Stimulated activated memory B cell treated with anti-CD40 and anti-IgM and Interleukin-4, amounts not matched to agents 10 μg/mL and 1 μg/mL and 100 μg/mL, for 72 hours (primary cell): ENCODE measurements around the gene MTO1.
"Not testable (repeated sequence)": the region's sequence is repeated elsewhere in the genome, so short reads cannot be mapped to it uniquely, and the experiment has no call there.

Experiments
- ATAC-seq: fragments of 150-1000 bp; cut with Tn5 transposase; 2 replicates; pipeline ENCODE4 v1.10.0; 2021
- H3K27ac Mint-ChIP-seq: one replicate; pipeline ENCODE4 v1.8.0; 2022; ENCODE audit warnings: mild to moderate bottlenecking, mixed read lengths
- H3K27me3 Mint-ChIP-seq: one replicate; pipeline ENCODE4 v1.8.0; 2022; ENCODE audit warnings: mixed read lengths
- H3K36me3 Mint-ChIP-seq: one replicate; pipeline ENCODE4 v1.8.0; 2022; ENCODE audit warnings: mixed read lengths
- H3K4me1 Mint-ChIP-seq: one replicate; pipeline ENCODE4 v1.8.0; 2022; ENCODE audit warnings: mixed read lengths
- H3K4me3 Mint-ChIP-seq: one replicate; pipeline ENCODE4 v1.8.0; 2022; ENCODE audit warnings: mild to moderate bottlenecking, moderate library complexity, mixed read lengths
- H3K9me3 Mint-ChIP-seq: one replicate; pipeline ENCODE4 v1.8.0; 2022; ENCODE audit warnings: mixed read lengths

The MTO1 gene

DNA sequence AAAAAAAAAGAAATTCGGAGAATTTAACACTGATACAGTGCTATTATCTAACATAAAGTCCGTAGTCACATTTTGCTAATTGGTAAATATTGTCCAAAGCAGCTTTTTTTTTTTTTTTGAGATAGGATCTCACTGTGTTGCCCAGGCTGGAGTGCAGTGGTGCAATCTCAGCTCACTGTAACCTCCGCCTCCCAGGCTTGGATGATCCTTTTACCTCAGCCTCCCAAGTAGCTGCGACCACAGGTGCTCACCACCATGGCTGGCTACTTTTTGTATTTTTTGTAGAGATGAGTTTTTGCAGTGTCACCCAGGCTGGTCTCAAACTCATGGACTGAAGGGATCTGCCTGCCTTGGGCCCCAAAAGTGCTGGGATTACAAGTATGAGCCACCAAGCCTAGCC lies 15.9 kb downstream of the MTO1 start:
- no peak for ATAC-seq
- Mint-ChIP-seq H3K4me1 (peaks cover 11% of the 10 kb centered on the region), H3K9me3 (no peaks in the 10 kb centered on the region), H3K36me3 (peaks cover 40% of the 10 kb centered on the region), H3K27ac (no peak overlapping the region), H3K27me3 (no peaks in the 10 kb centered on the region), H3K4me3 (no peak overlapping the region)

- Mint-ChIP-seq H3K4me3 (no peak overlapping the region), H3K36me3 (peaks cover 42% of the 10 kb centered on the region), H3K9me3 (no peaks in the 10 kb centered on the region), H3K4me1 (no peaks in the 10 kb centered on the region), H3K27ac (no peak overlapping the region), H3K27me3 (no peaks in the 10 kb centered on the region)
- no peak for ATAC-seq
Measured at GRCh38 chr6:73481969-73482368, 20.4 kb downstream of the MTO1 start.

DNA sequence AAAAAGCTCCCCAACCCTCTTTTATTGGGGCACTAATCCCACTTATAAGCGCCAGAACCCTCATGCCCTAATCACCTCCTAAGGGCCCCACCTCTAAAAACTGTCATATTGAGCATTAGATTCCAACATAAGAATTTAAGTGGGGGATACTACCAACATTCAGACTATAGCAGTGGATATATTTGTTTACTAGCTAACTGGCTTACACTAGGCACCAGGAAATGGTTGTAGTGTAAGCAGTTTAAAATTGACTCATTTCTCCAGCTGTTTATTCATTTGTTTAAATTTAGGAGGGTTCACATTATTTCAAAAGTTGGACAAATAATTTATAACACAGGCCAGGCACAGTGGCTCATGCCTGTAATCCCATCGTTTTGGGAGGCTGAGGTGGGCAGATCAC lies 22.9 kb downstream of the MTO1 start:
- Mint-ChIP-seq H3K9me3 (no peaks in the 10 kb centered on the region), H3K4me1 (no peaks in the 10 kb centered on the region), H3K27ac (no peak overlapping the region), H3K36me3 (peaks cover 51% of the 10 kb centered on the region), H3K4me3 (no peak overlapping the region), H3K27me3 (no peaks in the 10 kb centered on the region)
- ATAC-seq = no peak

DNA sequence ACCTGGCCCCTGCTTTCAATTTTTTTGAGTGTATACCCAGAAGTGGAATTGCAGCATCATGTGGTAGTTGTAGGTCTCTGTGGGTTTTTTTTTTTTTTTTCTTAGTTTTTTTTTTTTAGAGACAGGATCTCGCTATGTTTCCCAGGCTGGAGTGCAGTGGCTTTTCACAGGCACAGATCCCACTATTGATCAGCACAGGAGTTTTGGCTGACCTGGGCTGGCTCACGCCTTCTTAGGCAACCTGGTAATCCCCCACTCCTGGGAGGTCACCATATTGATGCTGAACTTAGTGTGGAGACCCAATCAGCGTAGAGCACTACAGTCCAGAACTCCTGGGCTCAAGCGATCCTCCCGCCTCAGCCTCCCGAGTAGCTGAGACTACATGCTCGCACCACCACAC lies 25.9 kb downstream of the MTO1 start:
- Mint-ChIP-seq H3K4me3 (no peak overlapping the region), H3K36me3 (peaks cover 52% of the 10 kb centered on the region), H3K27me3 (no peaks in the 10 kb centered on the region), H3K9me3 (no peaks in the 10 kb centered on the region), H3K27ac (no peak overlapping the region), H3K4me1 (no peaks in the 10 kb centered on the region)
- no peak for ATAC-seq

- ATAC-seq = no peak
- Mint-ChIP-seq H3K4me1 (no peaks in the 10 kb centered on the region), H3K27me3 (no peaks in the 10 kb centered on the region)
Measured at GRCh38 chr6:73491377-73491776, 29.8 kb downstream of the MTO1 start.

DNA sequence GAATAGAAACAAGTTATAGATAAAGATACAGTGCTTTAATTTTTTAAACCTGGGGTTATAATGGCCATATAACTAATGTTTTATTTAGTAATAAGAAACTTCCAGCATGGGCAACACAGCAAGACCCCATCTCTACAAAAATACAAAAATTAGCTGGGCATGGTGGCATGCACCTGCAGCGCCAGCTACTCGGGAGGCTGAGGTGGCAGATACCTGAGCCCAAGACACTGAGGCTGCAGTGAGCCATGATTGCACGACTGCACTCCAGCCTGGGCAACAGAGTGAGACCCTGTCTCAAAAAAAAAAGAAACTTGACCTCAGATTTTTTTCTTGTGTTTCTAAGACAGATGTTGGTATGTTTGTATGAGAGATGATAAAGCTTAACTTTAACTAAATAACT lies 36.4 kb downstream of the MTO1 start:
- Mint-ChIP-seq H3K36me3 (peaks cover 16% of the 10 kb centered on the region), H3K9me3 (no peaks in the 10 kb centered on the region), H3K27me3 (no peaks in the 10 kb centered on the region), H3K27ac (no peak overlapping the region), H3K4me3 (no peak overlapping the region), H3K4me1 (no peaks in the 10 kb centered on the region)
- no peak for ATAC-seq

More at GRCh38 chr6:73491377-73491776, 29.8 kb downstream of the MTO1 start:
- Mint-ChIP-seq H3K4me3 (no peak overlapping the region), H3K27ac (no peak overlapping the region), H3K36me3 (peaks cover 53% of the 10 kb centered on the region), H3K9me3 (no peaks in the 10 kb centered on the region)

DNA sequence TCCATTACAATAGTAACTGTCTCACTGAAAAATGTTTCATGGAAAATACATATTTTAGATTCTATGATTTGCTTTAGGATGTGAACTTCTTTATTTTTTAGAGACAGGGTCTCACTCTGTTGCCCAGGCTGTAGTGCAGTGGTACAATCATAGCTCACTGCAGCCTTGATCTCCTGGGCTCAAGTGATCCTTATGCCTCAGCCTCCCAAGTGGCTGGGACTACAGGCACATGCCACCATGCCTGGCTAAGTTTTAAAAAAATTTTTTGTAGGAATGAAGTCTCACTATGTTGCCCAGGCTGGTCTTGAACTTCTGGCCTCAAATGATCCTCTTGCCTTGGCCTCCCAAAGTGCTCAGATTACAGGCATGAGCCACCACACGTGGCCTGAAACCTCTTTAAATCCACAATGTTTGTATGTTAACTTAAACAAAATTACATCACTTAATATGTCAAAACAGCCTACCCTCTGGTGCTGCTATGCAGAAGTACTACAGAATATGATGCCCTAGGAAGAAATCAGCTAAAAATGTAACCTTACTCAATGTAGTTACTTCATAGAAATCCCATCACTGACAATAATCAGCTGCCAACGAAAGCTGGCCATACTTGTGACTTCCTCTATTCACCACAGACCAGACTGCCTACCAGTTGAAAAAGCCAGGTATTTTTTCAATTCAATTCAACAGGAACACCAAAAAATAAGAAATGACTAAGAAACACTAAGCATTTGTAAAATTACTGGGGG lies 41.7 kb downstream of the MTO1 start:
- no peak overlapping the region for H3K4me3 Mint-ChIP-seq
- no peak for ATAC-seq
- H3K4me1 Mint-ChIP-seq = no peaks in the 10 kb centered on the region
- H3K27ac Mint-ChIP-seq = no peak overlapping the region
- no peaks in the 10 kb centered on the region for H3K9me3 Mint-ChIP-seq
- no peaks in the 10 kb centered on the region for H3K27me3 Mint-ChIP-seq
- H3K36me3 Mint-ChIP-seq = peaks cover 14% of the 10 kb centered on the region

GRCh38 chr6:73504160-73504559 lies 42.6 kb downstream of the MTO1 start:
- H3K9me3 Mint-ChIP-seq = no peaks in the 10 kb centered on the region
- ATAC-seq = no peak
- H3K27ac Mint-ChIP-seq = no peak overlapping the region
- H3K4me3 Mint-ChIP-seq = no peak overlapping the region
- no peaks in the 10 kb centered on the region for H3K4me1 Mint-ChIP-seq
- H3K27me3 Mint-ChIP-seq = no peaks in the 10 kb centered on the region
- peaks cover 14% of the 10 kb centered on the region for H3K36me3 Mint-ChIP-seq

DNA sequence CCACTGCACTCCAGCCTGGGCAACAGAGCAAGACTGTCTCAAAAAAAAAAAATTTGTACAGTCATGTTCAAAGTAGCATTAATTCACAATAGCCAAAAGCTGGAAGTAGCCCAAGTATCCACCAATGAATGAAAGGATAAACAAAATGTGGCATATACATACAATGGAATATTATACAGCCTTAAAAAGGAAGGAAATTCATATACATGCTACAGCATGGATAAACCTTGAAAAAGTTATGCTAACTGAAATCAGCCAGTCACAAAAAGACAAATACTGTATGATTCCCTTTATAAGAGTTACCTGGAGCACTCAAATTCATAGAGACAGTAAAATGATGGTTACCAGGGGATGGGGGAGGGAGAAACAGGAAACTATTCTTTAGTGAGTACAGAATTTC lies 43.6 kb downstream of the MTO1 start:
- Mint-ChIP-seq H3K9me3 (no peaks in the 10 kb centered on the region), H3K4me3 (no peak overlapping the region), H3K27ac (no peak overlapping the region), H3K27me3 (no peaks in the 10 kb centered on the region), H3K4me1 (no peaks in the 10 kb centered on the region), H3K36me3 (peaks cover 14% of the 10 kb centered on the region)
- ATAC-seq = no peak

DNA sequence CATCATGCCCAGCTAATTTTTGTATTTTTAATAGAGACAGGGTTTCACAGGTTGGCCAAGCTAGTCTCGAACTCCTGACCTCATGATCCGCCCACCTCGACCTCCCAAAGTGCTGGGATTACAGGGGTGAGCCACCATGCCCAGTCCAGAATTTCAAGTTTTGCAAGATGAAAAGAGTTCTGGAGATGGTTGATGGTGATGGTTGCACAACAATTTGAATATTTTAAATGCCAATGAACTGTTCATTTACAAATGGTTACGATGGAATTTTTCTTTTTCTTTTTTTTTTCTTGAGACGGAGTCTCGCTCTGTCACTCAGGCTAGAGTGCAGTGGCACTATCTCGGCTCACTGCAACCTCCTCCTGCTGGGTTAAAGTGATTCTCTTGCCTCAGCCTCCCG lies 44.2 kb downstream of the MTO1 start:
- H3K36me3 Mint-ChIP-seq = peaks cover 14% of the 10 kb centered on the region
- not testable (repeated sequence) for H3K9me3 Mint-ChIP-seq, H3K27ac Mint-ChIP-seq, H3K4me1 Mint-ChIP-seq, H3K4me3 Mint-ChIP-seq, ATAC-seq, H3K27me3 Mint-ChIP-seq

GRCh38 chr6:73506246-73506645 lies 44.7 kb downstream of the MTO1 start:
- no peak overlapping the region for H3K4me3 Mint-ChIP-seq
- ATAC-seq = no peak
- no peaks in the 10 kb centered on the region for H3K9me3 Mint-ChIP-seq
- peaks cover 14% of the 10 kb centered on the region for H3K36me3 Mint-ChIP-seq
- no peaks in the 10 kb centered on the region for H3K27me3 Mint-ChIP-seq
- no peak overlapping the region for H3K27ac Mint-ChIP-seq
- H3K4me1 Mint-ChIP-seq = no peaks in the 10 kb centered on the region

GRCh38 chr6:73508776-73509175 lies 47.2 kb downstream of the MTO1 start:
- Mint-ChIP-seq H3K27ac (no peak overlapping the region), H3K4me3 (no peak overlapping the region), H3K4me1 (peaks cover 17% of the 10 kb centered on the region), H3K9me3 (no peaks in the 10 kb centered on the region), H3K27me3 (no peaks in the 10 kb centered on the region), H3K36me3 (peaks cover 14% of the 10 kb centered on the region)
- no peak for ATAC-seq

DNA sequence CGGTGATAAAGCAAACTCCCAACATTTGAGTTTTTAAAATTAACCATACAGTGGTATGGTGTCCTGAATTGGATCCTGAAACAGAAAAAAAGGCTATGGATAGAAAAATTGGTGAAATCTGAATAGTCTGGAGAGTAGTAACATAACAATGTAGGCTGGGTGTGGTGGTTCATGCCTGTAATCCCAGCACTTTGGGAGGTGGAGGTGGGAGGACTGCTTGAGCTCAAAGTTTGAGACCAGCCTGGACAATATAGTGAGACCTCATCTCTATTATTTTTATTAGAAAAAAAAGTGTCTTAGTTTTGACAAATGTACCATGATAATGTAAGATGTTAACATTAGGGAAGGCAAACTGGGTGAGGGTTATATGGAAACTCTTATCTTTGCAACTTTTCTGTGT lies 48.3 kb downstream of the MTO1 start:
- Mint-ChIP-seq H3K27ac (no peak overlapping the region), H3K4me1 (peaks cover 24% of the 10 kb centered on the region), H3K4me3 (no peak overlapping the region), H3K9me3 (no peaks in the 10 kb centered on the region), H3K27me3 (no peaks in the 10 kb centered on the region), H3K36me3 (peaks cover 10% of the 10 kb centered on the region)
- no peak for ATAC-seq

GRCh38 chr6:73511796-73512195 lies 50.3 kb downstream of the MTO1 start:
- ATAC-seq = no peak
- peaks cover 20% of the 10 kb centered on the region for H3K36me3 Mint-ChIP-seq
- no peak overlapping the region for H3K27ac Mint-ChIP-seq
- no peaks in the 10 kb centered on the region for H3K9me3 Mint-ChIP-seq
- peaks cover 44% of the 10 kb centered on the region for H3K4me1 Mint-ChIP-seq
- no peak overlapping the region for H3K4me3 Mint-ChIP-seq
- H3K27me3 Mint-ChIP-seq = no peaks in the 10 kb centered on the region

DNA sequence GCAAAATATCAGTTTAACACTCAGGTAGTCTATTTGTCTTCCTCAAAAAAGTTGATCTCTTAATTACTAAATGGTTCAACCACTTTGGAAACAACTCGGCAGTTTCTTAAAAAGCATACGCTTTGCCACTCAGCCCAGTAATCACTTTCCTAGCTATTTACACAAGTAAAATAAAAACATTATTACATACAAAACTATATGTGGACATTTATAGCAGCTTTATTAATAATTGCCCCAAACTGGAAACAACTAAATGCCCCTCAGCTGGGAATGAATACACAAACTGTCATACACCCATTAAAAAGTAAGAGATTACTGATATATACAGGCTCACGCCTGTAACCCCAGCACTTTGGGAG lies 51.9 kb downstream of the MTO1 start:
- no peaks in the 10 kb centered on the region for H3K9me3 Mint-ChIP-seq
- H3K27me3 Mint-ChIP-seq = no peaks in the 10 kb centered on the region
- H3K36me3 Mint-ChIP-seq = peaks cover 29% of the 10 kb centered on the region
- no peak overlapping the region for H3K4me3 Mint-ChIP-seq
- no peak for ATAC-seq
- H3K27ac Mint-ChIP-seq = peak overlapping the region; percentile 47
- H3K4me1 Mint-ChIP-seq = peaks cover 53% of the 10 kb centered on the region

GRCh38 chr6:73514746-73515110 lies 53.2 kb downstream of the MTO1 start:
- Mint-ChIP-seq H3K9me3 (no peaks in the 10 kb centered on the region), H3K36me3 (peaks cover 42% of the 10 kb centered on the region), H3K4me3 (peak overlapping the region; percentile 23), H3K4me1 (peaks cover 66% of the 10 kb centered on the region), H3K27ac (peak overlapping the region; percentile 81), H3K27me3 (no peaks in the 10 kb centered on the region)
- no peak for ATAC-seq
